GM21717 (cell line): ENCODE measurements around the gene AP2A1.

Experiments used
- ATAC-seq: cut with Tn5 transposase; IDR thresholded peaks from one replicate; pipeline ENCODE4 v1.9.1; 2021; ENCODE audit warnings: mild to moderate bottlenecking, moderate library complexity; ENCODE audit not compliant: unreplicated experiment

AP2A1 gene

GRCh38 chr19:49854378-49855263, 87.8 kb downstream of the AP2A1 start:
- ATAC-seq: no peak

- no peak for ATAC-seq
These were observed 88.5 kb downstream of the AP2A1 start for GRCh38 chr19:49855277-49855675.

- ATAC-seq: no peak
These were observed 89.1 kb downstream of the AP2A1 start for GRCh38 chr19:49855676-49856573.

GRCh38 chr19:49856574-49857021, 89.8 kb downstream of the AP2A1 start:
- ATAC-seq: no peak
